Ovary (tissue), 3 donors: Measurements from ENCODE around the gene FXYD1.

Experiments
- EP300 ChIP-seq: sonication (generic); formaldehyde crosslinking; IDR thresholded peaks from one replicate; pipeline ENCODE4 v1.6.1; 2017; ENCODE audit warnings: antibody characterized with exemption
- TF ChIP-seq, protein P1 (sequence below), 3 donors: fragments of 450-650 bp in 2 of 3; fragments of 200-600 bp in 1 of 3; IDR thresholded peaks; one replicate each; pipeline versions ENCODE4 v1.5.1 to v1.8.0; 2016 to 2022; ENCODE audit warnings: antibody characterized with exemption in 3 of 3, mild to moderate bottlenecking in 1 of 3
- donor health status: DM: no; HTN: no; CAD: no.

DNA sequence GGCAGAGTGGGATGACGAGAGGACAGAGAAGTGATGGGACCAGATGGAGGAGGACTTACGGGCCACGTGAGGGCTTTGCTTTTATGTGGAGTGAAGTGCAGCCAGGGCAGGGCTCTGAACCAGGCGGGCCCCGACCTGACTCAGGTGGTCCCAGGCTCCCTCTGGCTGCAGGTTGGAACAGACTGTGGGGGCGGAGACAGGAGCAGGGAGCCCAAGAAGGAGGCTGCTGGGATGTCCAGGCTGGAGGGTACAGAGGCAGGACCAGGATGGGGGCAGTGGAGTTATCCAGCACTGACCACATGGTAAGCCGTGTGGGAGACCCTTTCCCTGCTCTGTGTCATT is 18.0 kb downstream of the FXYD1 start:
- TF ChIP-seq, protein P1, sequence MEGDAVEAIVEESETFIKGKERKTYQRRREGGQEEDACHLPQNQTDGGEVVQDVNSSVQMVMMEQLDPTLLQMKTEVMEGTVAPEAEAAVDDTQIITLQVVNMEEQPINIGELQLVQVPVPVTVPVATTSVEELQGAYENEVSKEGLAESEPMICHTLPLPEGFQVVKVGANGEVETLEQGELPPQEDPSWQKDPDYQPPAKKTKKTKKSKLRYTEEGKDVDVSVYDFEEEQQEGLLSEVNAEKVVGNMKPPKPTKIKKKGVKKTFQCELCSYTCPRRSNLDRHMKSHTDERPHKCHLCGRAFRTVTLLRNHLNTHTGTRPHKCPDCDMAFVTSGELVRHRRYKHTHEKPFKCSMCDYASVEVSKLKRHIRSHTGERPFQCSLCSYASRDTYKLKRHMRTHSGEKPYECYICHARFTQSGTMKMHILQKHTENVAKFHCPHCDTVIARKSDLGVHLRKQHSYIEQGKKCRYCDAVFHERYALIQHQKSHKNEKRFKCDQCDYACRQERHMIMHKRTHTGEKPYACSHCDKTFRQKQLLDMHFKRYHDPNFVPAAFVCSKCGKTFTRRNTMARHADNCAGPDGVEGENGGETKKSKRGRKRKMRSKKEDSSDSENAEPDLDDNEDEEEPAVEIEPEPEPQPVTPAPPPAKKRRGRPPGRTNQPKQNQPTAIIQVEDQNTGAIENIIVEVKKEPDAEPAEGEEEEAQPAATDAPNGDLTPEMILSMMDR (IDR thresholded peaks at IDR 0.05): no peak
- TF ChIP-seq EP300: no peak
